CD4-positive, alpha-beta T cell treated with Interleukin-17A for 1 hour (primary cell): ENCODE data around the gene RAB3GAP2.
A peak's percentile ranks its signal among the peaks of the same experiment; 100 is the strongest.
"Not testable (repeated sequence)": the region's sequence is repeated elsewhere in the genome, so short reads cannot be mapped to it uniquely, and the experiment has no call there.

Source experiments
- DNase-seq: peaks from one replicate; pipeline ENCODE4 v3.0.0-alpha.2; 2020

RAB3GAP2 gene

DNA sequence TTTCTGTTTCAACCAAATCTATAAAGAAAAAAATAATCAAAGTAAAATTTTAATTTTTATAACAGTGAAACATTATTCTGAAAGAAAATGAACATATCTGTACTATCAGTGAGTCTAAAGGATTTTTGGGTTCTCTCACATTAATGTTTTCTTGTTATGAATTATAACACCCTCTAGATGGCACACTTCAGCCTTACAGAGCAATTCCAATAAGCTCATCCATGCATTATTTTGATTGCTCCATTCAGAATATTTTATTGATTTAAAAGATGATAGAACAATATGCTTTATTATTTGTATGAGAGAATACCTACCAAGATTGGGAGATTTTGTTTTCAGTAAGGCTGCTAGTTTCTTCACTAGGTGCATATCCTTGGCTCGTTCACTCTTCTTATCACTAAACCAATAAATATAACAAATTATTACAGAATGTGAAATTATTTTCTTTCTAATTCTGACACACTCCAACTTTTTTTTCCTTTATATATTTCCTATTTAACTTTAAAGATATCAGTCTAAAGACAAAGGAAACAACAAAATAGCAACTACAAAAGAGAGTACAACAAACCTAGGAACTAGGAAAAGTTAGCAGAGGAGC, 82.4 kb downstream of the RAB3GAP2 start:
- peak; percentile 19 for DNase-seq

DNA sequence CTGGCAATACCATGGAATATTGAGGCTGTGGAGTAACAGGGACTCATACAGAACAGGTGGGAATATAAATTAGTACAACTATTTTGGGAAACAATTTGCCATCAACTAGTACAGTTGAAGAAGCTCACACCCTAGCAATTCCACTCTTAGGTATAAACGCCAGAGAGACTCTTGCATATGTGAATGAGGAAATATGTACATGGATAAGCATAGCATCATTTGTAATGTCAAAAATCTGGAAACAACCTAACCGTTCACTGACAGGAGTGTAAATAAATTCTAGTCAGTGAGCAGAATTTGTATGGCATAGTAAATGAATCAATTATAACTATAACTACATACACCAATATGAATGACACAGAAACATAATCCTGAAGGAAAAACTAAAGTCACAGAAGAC, 83.7 kb downstream of the RAB3GAP2 start:
- DNase-seq: no peak

- no peak for DNase-seq
These were observed 85.5 kb downstream of the RAB3GAP2 start for GRCh38 chr1:220186752-220187151.

GRCh38 chr1:220184506-220184905, 87.7 kb downstream of the RAB3GAP2 start:
- DNase-seq: no peak

DNA sequence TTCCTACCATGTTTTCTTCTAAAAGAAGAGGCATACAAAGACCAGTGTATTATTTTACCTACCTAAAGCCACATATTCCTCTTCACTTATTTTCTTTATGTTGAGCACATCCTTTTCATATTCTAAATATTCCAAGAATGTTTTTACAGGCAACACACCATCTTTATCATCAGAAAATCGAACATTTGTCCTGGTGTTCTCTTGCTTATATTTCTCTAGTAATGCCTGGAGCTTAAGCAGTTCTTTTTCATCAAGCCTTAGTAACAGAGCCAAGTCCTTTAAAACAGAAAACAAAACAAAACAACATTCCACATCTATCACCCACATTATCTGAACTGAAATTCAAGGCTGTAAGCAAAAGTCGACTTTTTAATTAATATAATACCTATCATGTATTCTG, 89.6 kb downstream of the RAB3GAP2 start:
- no peak for DNase-seq

DNA sequence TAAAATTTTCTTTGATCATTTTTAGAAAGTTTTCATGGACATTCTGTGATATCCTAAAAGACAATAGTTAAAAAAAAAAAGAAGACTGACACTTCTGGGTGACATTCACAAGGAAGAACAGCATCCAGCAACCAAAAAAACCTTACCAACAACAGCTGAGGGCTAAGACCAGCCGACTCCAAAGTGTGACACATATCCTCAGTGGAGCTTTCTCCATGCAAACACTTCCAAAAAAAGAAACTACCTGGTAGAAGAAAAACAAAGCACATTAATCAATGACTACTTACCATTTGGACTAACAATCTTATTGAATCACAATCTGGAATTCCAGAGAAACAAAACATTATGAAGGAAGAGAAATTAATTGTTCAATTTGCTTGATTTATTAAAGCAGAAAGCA, 90.1 kb downstream of the RAB3GAP2 start:
- DNase-seq: no peak

DNA sequence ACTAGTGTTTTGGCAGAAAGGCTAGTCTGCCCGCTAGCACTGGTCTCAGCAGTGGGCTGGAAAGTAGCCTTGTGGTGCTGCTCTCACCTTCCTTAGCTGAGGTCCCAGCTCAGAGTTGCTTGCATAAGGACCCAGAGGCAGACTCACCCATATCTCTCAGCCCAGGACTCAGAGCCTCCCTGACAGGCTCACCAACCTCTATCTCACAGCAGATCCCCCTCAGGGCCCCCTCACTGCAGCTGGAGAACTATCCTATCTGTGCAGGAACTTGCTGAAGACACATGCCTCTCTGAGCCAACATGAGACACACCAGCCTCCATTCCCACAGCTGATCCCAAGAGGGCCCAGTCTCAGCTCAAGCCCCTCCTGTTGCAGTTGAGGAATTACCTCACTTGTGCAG, 95.7 kb downstream of the RAB3GAP2 start:
- no peak for DNase-seq

DNA sequence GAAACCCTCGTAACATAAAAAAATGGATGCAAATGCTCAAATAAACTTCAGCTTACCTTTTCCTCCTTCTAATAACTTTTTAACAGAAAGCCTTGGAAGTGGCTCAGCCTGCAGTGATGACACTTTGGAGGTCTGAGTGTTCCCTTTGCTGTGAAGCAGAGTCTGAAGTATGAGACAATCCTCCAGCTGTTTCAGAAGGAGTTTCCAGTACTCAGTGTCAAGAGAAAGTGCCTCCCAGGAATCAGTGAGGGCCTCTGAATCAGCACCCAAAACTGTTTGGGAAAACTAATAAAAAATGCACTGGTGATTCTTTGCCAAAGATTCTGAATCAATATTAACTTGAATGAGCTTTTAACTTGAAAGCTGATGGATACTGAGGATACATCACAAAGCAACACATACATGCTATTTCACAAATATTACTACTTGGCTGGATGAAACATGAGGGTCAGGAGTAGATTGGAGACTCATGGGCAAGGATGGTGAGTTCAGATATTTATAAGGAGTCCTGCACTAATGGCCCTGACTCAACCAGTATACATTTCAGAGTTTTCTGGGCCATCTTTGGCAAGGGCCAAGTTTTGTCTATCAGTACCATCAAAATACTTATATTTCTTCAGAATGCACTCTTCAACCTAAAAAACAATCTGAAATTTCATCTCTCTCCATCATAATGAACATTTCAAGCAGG, 101.3 kb downstream of the RAB3GAP2 start:
- DNase-seq: no peak

DNA sequence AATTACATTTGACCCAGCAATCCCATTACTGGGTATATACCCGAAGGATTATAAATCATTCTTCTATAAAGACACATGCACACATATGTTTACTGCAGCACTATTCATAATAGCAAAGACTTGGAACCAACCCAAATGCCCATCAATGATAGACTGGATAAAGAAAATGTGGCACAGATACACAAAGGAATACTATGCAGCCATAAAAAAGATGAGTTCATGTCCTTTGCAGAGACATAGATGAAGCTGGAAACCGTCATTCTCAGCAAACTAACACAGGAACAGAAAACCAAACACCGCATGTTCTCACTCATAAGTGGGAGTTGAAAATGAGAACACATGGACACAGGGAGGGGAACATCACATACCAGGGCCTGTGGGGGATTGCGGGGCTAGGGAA, 102.4 kb downstream of the RAB3GAP2 start:
- not testable (repeated sequence) for DNase-seq

DNA sequence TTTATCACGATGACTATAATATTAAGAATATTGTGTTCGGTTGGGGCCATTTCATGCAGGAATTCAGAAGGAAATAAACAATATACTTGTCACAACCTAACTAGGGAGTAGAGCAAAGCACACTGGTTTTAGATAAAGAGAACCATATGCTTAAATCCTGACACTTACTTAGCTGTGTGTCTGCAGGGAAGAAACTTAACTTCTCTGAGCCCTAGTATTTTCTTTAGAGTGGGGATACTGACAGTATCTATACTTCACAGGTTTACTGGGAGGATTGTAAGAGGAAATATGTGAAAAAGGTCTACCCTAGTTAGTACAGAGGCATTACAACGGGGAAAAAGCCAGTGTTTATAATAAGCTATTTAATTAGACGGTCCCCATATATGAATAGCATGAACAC, 105.4 kb downstream of the RAB3GAP2 start:
- no peak for DNase-seq

- DNase-seq: no peak
These were observed 107.7 kb downstream of the RAB3GAP2 start for GRCh38 chr1:220164517-220164916.

GRCh38 chr1:220164116-220164515, 108.1 kb downstream of the RAB3GAP2 start:
- no peak for DNase-seq

DNA sequence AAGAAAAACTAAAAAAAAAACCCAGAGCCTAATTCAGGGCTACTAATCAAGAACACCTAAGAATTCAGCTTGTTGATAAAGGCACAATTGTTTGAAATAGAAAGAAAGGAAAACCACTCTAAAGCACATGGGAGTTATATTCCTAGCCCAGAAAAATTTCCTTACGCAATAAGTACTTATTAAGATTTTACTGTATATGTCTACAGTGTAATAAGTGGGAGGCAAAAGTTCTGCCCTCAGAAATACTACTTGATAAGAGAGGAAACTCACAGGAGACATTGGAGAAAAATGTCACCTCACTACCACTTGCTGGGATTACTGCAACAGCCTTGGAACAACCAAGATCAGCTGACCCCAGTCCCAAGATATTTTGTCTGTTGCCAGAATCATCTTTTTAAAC, 112.2 kb downstream of the RAB3GAP2 start:
- no peak for DNase-seq

GRCh38 chr1:220159041-220159440, 113.2 kb downstream of the RAB3GAP2 start:
- DNase-seq: no peak

DNA sequence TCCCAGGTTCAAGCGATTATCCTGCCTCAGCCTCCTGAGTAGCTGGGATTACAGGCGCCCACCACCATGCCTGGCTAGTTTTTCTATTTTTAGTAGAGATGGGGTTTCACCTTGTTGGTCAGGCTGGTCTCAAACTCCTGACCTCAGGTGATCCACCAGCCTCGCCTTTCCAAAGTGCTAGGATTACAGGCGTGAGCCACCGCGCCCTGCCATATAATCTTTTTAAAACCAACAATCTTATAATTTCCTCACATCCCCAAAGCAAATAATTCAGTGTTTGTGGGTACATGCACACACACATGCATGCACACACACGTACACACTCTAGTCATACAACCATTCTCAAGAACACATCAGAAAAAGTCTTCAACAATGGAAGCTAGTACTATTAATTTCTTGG, 113.7 kb downstream of the RAB3GAP2 start:
- not testable (repeated sequence) for DNase-seq

DNA sequence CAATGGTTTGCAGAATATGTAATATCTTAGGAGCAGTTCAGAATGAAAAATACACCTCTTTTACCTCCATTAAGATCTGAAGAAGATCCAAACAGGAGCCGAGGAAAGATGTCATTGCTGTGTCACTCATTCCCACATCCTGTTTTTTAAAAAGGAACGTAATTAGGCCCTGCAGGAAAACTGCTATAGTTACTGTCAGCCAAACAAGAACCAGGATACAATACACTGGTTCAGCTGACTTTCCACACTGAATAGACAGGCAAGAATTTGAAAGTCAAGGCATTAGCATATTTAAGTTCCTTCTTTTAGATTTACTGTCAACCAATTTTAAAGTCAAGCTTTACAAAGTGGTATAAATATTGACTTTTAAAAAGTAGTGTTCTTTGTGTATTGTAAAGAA, 114.5 kb downstream of the RAB3GAP2 start:
- no peak for DNase-seq

- peak; percentile 9 for DNase-seq
These were observed 115.6 kb downstream of the RAB3GAP2 start for GRCh38 chr1:220156620-220157146.

GRCh38 chr1:220153147-220153546, 119.1 kb downstream of the RAB3GAP2 start:
- no peak for DNase-seq

DNA sequence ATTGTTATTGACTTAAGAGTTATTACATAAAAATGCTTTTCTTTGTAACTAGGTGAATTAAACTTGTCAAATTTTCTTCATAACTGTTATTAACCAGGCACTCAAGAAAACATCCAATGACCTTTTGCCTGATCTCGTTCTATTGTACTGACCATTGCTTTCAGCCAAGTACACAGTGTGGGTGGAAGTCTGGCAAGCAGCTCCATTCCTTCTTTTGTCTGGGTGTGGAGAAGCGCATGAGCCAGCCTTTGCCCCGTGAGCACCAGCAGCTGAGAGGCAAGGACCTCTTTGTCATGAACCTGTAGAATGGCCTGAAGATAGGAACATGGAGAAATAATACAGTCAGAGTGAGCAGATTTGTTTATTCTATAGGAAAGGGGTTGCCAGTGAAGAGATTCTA, 120.8 kb downstream of the RAB3GAP2 start:
- no peak for DNase-seq

DNA sequence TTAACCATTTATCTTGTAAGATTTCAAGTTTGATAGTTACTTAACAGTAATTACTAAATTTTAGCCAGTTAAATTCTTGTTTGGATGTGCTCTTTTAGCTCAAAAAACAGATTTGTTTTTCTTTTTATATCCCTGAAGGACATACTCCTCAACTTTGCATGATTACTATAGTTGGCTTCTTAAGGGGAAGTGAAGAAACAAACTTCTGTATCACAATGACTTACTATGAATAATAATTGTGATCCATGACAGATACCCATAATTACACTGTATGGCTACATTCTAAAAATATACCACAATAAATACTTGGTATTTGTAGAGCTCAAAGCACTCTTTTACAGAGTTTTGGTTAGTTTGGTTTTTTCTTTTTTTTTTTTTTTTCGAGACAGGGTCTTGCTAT, 122.5 kb downstream of the RAB3GAP2 start:
- no peak for DNase-seq

DNA sequence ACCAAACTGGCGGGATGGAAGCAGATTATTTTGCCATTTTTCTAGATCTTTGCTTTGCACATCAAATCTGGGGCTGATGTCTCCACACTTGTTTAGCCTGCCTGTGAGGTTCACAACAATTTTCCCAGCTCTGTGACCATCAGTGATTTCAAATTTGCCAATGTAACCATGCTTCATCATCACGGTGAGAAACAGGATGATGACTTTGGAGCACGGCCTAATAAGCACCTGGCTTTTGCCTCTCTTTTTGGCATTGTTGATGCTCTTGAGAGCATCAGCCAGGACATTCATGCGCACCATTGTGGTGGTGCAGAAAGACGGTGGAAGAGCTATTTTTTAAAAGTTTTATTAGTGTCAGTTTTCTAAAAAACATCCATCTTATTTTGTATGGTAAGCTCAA, 128.2 kb downstream of the RAB3GAP2 start:
- DNase-seq: no peak

GRCh38 chr1:220139966-220140365, 132.3 kb downstream of the RAB3GAP2 start:
- no peak for DNase-seq

DNA sequence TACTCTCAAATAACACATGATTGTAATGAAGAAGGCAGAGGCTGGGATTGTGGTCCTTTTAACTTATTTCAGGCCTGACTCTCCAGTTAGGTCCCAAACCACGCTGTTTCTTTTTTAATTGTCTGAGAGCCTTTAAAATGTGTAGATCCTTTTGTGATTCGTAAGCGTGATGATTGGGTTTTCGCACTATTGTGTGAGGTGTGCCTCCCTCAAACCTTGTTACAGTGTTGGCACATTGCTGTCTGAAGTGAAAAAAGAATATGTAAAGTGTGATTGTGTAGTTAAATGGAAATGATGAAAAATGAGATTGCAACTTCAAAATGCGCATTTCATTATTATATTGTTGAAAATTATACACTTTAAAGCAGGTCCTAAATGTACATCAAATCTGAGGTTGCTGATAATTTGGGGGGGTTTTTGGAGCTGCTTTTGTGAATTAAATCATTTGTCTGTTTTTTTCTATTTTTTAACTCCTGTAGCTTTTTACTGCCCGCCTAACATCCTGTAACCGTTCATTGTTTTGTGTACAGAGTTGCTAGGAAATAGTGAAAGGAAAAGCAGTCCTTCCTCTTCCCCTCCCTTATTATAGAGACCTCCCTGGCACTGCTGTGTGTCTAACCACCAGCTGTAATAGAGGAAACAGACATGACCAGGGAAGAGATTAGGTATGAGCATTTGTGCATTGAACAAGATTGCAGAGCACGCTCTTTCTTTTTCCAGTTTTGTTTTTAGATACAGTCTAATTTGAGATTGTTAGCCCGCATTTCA, 135.1 kb downstream of the RAB3GAP2 start:
- DNase-seq: peak; percentile 66

- no peak for DNase-seq
These were observed 136.5 kb downstream of the RAB3GAP2 start for GRCh38 chr1:220135755-220136154.
